Endothelial cell of umbilical vein (primary cell): ENCODE results near the gene SNX3. TPM values are rescaled to one million over a fixed set of nuclear protein-coding genes. Genes with fewer than 3 reads are reported as not detected.
A peak's percentile ranks its signal among the peaks of the same experiment; 100 is the strongest.

ENCODE experiments used
- BruUV-seq: library from RNA; stranded (reverse); fragments of 400-500 nt; replicated peaks from 2 replicates; lab custom pipeline; 2021; lab: Mats Ljungman, UMichigan
- CTCF ChIA-PET: fragments of 300-600, 350-600 bp; sonication (Branson Sonifier 250); formaldehyde crosslinking; loops from one replicate; lab custom pipeline; 2021; ENCODE audit warnings: antibody characterized with exemption, inconsistent platforms; lab: Charles Lee
- POLR2A ChIA-PET: fragments of 300-600, 350-600 bp; sonication (Branson Sonifier 250); formaldehyde crosslinking; loops from one replicate; lab custom pipeline; 2021; ENCODE audit warnings: antibody characterized with exemption, inconsistent platforms; lab: Charles Lee
- DNase-seq: peaks from one replicate; pipeline ENCODE4 v3.0.0-alpha.2; 2011; ENCODE audit warnings: low read depth, low spot score
- FAIRE-seq: peaks from 2 replicates; lab custom pipeline; 2011; peaks lifted over from hg19 to GRCh38; lab: Jason Lieb, UNC
- H2AFZ ChIP-seq: 2 replicates; pipeline ENCODE4 v1.6.0; 2012; ENCODE audit warnings: low read depth, low read length, control low read depth, inconsistent platforms
- H3K27ac ChIP-seq: 2 replicates; pipeline ENCODE4 v1.5.1; 2011; ENCODE audit warnings: low read depth, mild to moderate bottlenecking, control low read depth, low read length, moderate library complexity; ENCODE audit not compliant: insufficient read depth
- H3K27me3 ChIP-seq, 2 experiments: 2 replicates each; pipeline versions ENCODE4 v1.6.0 to v1.6.1; 2011; ENCODE audit warnings: low read length in 2 of 2, mixed read lengths in 1 of 2; ENCODE audit not compliant: control insufficient read depth in 2 of 2, insufficient read depth in 2 of 2
- H3K36me3 ChIP-seq, 2 experiments: 2 replicates in 1 of 2; 3 replicates in 1 of 2; pipeline ENCODE4 v1.5.1; 2011; ENCODE audit warnings: low read length in 2 of 2, mild to moderate bottlenecking in 1 of 2, moderate library complexity in 1 of 2; ENCODE audit not compliant: control insufficient read depth in 2 of 2, insufficient read depth in 2 of 2; ENCODE audit errors: extremely low read depth in 1 of 2
- H3K4me1 ChIP-seq: 3 replicates; pipeline ENCODE4 v1.5.1; 2011; ENCODE audit warnings: mild to moderate bottlenecking, low read length; ENCODE audit not compliant: control insufficient read depth, insufficient read depth; ENCODE audit errors: extremely low read depth
- H3K4me2 ChIP-seq: 2 replicates; pipeline ENCODE4 v1.6.1; 2011; ENCODE audit warnings: low read length, control low read depth, mixed read lengths; ENCODE audit not compliant: insufficient read depth
- H3K4me3 ChIP-seq, 3 experiments: fragments of 200-600 bp in 1 of 3; sonication (generic), shearing (Covaris generic) in 1 of 3; replicated peaks in 1 of 3; 2 replicates each; pipeline ENCODE4 v1.5.1; 2011 to 2016; ENCODE audit warnings: control low read depth in 3 of 3, low read length in 3 of 3, mild to moderate bottlenecking in 2 of 3, inconsistent platforms in 1 of 3, low read depth in 1 of 3, moderate library complexity in 1 of 3; ENCODE audit not compliant: insufficient read depth in 1 of 3
- H3K79me2 ChIP-seq: 2 replicates; pipeline ENCODE4 v1.6.0; 2012; ENCODE audit warnings: low read length, inconsistent platforms; ENCODE audit not compliant: control insufficient read depth, insufficient read depth
- H3K9ac ChIP-seq: replicated peaks from 2 replicates; pipeline ENCODE3; 2011; ENCODE audit warnings: low read length, control low read depth; ENCODE audit not compliant: insufficient read depth; ENCODE audit errors: extremely low read depth
- H3K9me1 ChIP-seq: replicated peaks from 3 replicates; pipeline ENCODE4 v1.6.0; 2011; ENCODE audit warnings: mild to moderate bottlenecking, low read length; ENCODE audit not compliant: control insufficient read depth, insufficient read depth; ENCODE audit errors: extremely low read depth
- H3K9me3 ChIP-seq: replicated peaks from 2 replicates; pipeline ENCODE4 v1.5.1; 2012; ENCODE audit warnings: low read length, inconsistent platforms; ENCODE audit not compliant: control insufficient read depth, insufficient read depth
- H4K20me1 ChIP-seq: replicated peaks from 2 replicates; pipeline ENCODE3; 2011; ENCODE audit warnings: mild to moderate bottlenecking, low read length; ENCODE audit not compliant: control insufficient read depth, insufficient read depth; ENCODE audit errors: extremely low read depth
- JUN ChIP-seq: IDR thresholded peaks from 2 replicates; pipeline ENCODE4 v1.6.1; 2011; ENCODE audit warnings: borderline replicate concordance, low read depth; ENCODE audit not compliant: insufficient read length, insufficient read depth
- MYC ChIP-seq: IDR thresholded peaks from one replicate; pipeline ENCODE4 v1.6.1; 2011; ENCODE audit warnings: mild to moderate bottlenecking, low read depth, low read length
- POLR2AphosphoS5 ChIP-seq: IDR thresholded peaks from 2 replicates; pipeline ENCODE4 v1.6.1; 2012; ENCODE audit warnings: low read depth, mild to moderate bottlenecking, control low read depth, low read length, moderate library complexity; ENCODE audit not compliant: insufficient read depth
- dilution Hi-C: fragments of 300-500 bp; cut with MboI; formaldehyde crosslinking; loops from one replicate; pipeline ENCODE4 v1.15.0; 2019; ENCODE audit warnings: low sequenced_read_pairs; ENCODE audit not compliant: extremely low pct_ligation_motif_present
- intact Hi-C: fragments of 100-400 bp; cut with micrococcal nuclease; formaldehyde crosslinking; loops from one replicate; pipeline ENCODE4 v1.10.0; 2022
- polyA plus RNA-seq, 4 experiments: library from polyadenylated mRNA; depleted of rRNA in 3 of 4; stranded (reverse) in 3 of 4; unstranded in 1 of 4; fragments of >200 nt; gene quantifications; 2 replicates each; pipeline versions ENCODE4 v1.2.1 to v1.2.3, GENCODE V29; 2011 to 2012; ENCODE audit warnings: missing spikeins in 1 of 4
- total RNA-seq: library from RNA; stranded (reverse); gene quantifications from 2 replicates; pipeline ENCODE4 v1.2.3, GENCODE V29; 2021
- TF ChIP-seq, protein P1 (sequence below), 2 donors: IDR thresholded peaks; 1 replicate in 1 of 2; 2 replicates in 1 of 2; pipeline ENCODE4 v1.5.1; 2011; ENCODE audit warnings: low read length in 2 of 2, mild to moderate bottlenecking in 2 of 2, moderate library complexity in 2 of 2, control low read depth in 1 of 2, inconsistent platforms in 1 of 2, low read depth in 1 of 2; ENCODE audit not compliant: insufficient read depth in 1 of 2; ENCODE audit errors: extremely low read depth in 1 of 2

SNX3 gene
- total and polyA plus RNA-seq, 2 donors (not counting 3 experiments of a cell fraction or from before 2014, with no cell fraction given) = 155 to 281 TPM

DNA sequence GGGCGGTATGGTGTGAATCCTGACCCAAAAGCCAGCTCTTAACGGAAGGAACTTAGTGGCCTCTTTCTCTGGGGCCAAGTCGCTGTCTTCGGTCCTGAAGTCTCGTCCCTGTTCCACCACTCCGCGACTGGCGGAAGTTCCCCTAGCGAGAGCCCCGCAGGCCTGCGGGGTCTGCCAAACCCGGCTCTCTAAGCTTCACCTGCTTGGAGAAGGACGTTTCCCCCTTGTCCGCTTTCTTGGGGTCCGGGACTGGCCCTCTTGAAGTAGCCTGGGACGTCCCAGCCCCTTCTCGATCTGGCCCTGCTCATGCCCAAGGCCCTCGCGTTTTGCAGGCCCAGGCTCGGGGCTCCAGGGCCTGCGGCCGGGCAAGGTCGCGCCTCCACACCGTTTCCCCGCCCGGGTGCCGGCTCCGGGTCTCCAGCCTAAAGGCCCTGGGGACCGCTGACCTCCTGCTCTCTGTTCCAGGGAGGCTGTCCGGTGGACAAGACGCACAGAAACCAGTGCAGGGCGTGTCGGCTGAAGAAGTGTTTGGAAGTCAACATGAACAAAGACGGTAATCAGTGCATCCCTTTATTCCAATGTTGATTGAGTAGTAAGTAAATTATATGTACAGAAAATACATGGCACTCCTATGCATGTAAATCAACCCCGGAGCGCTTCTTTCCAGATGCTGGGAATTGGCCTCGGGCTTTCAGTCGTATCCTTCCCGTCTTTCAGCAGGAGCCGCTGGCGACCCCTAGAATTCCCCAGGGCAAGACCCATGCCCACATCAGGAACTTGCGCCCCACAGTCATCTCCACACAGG lies 86.3 kb downstream of the SNX3 start:
- no TSS peak for BruUV-seq
- H3K4me2 ChIP-seq = no peak overlapping the region
- intact Hi-C loops = loop anchor here (10.0 kb wide), 1 partner anchor 350 kb away; no protein-coding TSS in a partner anchor
- ChIA-PET POLR2A (no interaction called here), CTCF (interaction anchor here (1.0 to 5.8 kb wide), 3 partner anchors 317 to 350 kb away, joined by 3 to 45 read pairs (median 4); no protein-coding TSS in a partner anchor)
- no peak overlapping the region for H2AFZ ChIP-seq
- FAIRE-seq (peak; percentile 47), DNase-seq (no peak)
- H3K9me3 ChIP-seq = no peaks in the 10 kb centered on the region
- dilution Hi-C loops = no loop called here
- peaks cover 78 to 100% of the 10 kb centered on the region in 2 experiments for H3K27me3 ChIP-seq
- TF ChIP-seq POLR2AphosphoS5 = no peak
- TF ChIP-seq MYC = no peak
- TF ChIP-seq, protein P1, sequence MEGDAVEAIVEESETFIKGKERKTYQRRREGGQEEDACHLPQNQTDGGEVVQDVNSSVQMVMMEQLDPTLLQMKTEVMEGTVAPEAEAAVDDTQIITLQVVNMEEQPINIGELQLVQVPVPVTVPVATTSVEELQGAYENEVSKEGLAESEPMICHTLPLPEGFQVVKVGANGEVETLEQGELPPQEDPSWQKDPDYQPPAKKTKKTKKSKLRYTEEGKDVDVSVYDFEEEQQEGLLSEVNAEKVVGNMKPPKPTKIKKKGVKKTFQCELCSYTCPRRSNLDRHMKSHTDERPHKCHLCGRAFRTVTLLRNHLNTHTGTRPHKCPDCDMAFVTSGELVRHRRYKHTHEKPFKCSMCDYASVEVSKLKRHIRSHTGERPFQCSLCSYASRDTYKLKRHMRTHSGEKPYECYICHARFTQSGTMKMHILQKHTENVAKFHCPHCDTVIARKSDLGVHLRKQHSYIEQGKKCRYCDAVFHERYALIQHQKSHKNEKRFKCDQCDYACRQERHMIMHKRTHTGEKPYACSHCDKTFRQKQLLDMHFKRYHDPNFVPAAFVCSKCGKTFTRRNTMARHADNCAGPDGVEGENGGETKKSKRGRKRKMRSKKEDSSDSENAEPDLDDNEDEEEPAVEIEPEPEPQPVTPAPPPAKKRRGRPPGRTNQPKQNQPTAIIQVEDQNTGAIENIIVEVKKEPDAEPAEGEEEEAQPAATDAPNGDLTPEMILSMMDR (IDR thresholded peaks at IDR 0.05; ENCODE audit: extremely low read depth in 1 of 2, insufficient read depth in 1 of 2, low read depth in 1 of 2, low read length in 2 of 2) = no peak
- TF ChIP-seq JUN = no peak
- H3K4me3 ChIP-seq = no peak overlapping the region
- H3K79me2 ChIP-seq = no peaks in the 10 kb centered on the region
- H3K36me3 ChIP-seq = no peaks in the 10 kb centered on the region
- peaks cover 5% of the 10 kb centered on the region for H3K4me1 ChIP-seq
- H3K9ac ChIP-seq = no peak overlapping the region
- no peaks in the 10 kb centered on the region for H4K20me1 ChIP-seq
- H3K27ac ChIP-seq = no peak overlapping the region
- H3K9me1 ChIP-seq = no peaks in the 10 kb centered on the region
